ENCODE measurements around the gene CAPN10.

- TF ChIP-seq CTCF (IDR thresholded peaks at IDR 0.05; ENCODE audit: insufficient read depth, low read length, poor library complexity, severe bottlenecking) (no peak), EZH2phosphoT487 (conservative IDR thresholded peaks at IDR 0.05; ENCODE audit: low read length) (no peak)
These were observed 57.7 kb downstream of the CAPN10 start for GRCh38 chr2:240644171-240644651.

Measured in SU-DHL-6 (cell line).